ENCODE data around the gene VGLL4. TPM values are rescaled to one million over a fixed set of nuclear protein-coding genes. Genes with fewer than 3 reads are reported as not detected.

VGLL4 gene
- total and polyA plus RNA-seq, 4 experiments from 2014 or later: 15.1 to 30.3 (median 25.6) TPM

DNA sequence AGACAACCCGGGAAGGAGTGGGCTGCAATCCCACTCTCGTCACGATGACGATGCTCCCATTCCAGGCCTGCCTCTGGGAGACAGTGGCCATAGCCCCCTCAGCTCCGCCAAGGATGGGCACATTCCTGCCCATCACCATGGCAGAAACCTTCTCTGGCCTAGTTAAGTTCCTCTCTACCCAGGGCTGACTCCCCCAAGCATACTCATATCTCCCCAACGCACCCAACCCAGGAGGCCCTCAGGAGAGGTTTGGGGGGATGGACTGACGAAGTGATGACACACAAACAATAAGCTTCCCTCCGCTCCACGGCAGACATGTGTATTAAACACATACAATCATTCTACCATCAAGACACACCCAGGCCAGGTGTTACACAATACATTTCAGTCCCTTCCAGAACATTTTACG lies 60.1 kb downstream of the VGLL4 start:
- Mint-ChIP-seq H3K27ac (peak overlapping the region in 1 of 7 donors; percentile 44), H3K4me1 (peaks cover 30 to 70% (median 49%) of the 10 kb centered on the region in 4 donors), H3K36me3 (peaks cover 15 to 20% of the 10 kb centered on the region in 2 donors), H3K4me3 (no peak overlapping the region), H3K9me3 (peaks cover 0 to 1% (median 0%) of the 10 kb centered on the region in 8 donors), H3K27me3 (no peaks in the 10 kb centered on the region)
- no peaks in the 10 kb centered on the region for H3K27me3 ChIP-seq (ENCODE audit: insufficient read depth, low read length)
- H3K4me3 ChIP-seq (ENCODE audit: low read length in 2 of 2): no peak overlapping the region
- POLR2A ChIA-PET (ENCODE audit: partially characterized antibody): no interaction called here
- H3K4me1 ChIP-seq (ENCODE audit: insufficient read depth, low read length): no peaks in the 10 kb centered on the region
- DNase-seq: no peak
- H3K27ac ChIP-seq (ENCODE audit: low read depth, low read length): no peak overlapping the region
- intact Hi-C loops (cut with micrococcal nuclease): no loop called here
- no peaks in the 10 kb centered on the region for H3K36me3 ChIP-seq (ENCODE audit: insufficient read depth, low read length)
- H3K9me3 ChIP-seq (ENCODE audit: control insufficient read depth in 1 of 2, low read length in 2 of 2): no peaks in the 10 kb centered on the region
- CTCF ChIA-PET (ENCODE audit: partially characterized antibody): no interaction called here

DNA sequence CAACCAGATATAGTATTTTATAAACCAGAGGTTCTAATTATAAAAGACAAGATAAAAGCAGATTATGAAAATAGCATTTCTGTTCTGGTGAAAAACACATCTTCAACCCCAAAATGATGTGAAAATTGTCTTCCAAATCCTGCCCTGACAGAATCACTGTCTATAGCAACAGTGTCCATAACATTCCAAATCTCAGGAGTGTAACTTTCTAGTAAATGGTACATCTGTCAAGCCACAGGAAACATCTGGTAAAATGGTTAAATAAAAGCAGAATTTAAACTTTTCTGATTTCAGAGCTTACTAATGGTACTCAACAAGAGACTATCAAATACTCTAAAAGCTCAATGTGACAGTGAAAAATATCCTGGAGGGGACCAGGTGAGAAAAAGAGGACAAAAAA lies 60.5 kb downstream of the VGLL4 start:
- Mint-ChIP-seq H3K4me3 (no peak overlapping the region), H3K4me1 (peaks cover 26 to 66% (median 47%) of the 10 kb centered on the region in 4 donors), H3K27me3 (no peaks in the 10 kb centered on the region), H3K9me3 (peaks cover 0 to 1% (median 0%) of the 10 kb centered on the region in 8 donors), H3K36me3 (peaks cover 13 to 16% of the 10 kb centered on the region in 2 donors), H3K27ac (peak overlapping the region in 2 of 7 donors; percentile 38 to 44)
- no peaks in the 10 kb centered on the region for H3K4me1 ChIP-seq (ENCODE audit: insufficient read depth, low read length)
- no peak overlapping the region for H3K27ac ChIP-seq (ENCODE audit: low read depth, low read length)
- ChIA-PET POLR2A (ENCODE audit: partially characterized antibody) (no interaction called here), CTCF (ENCODE audit: partially characterized antibody) (no interaction called here)
- H3K9me3 ChIP-seq (ENCODE audit: control insufficient read depth in 1 of 2, low read length in 2 of 2): no peaks in the 10 kb centered on the region
- DNase-seq: no peak
- H3K36me3 ChIP-seq (ENCODE audit: insufficient read depth, low read length): no peaks in the 10 kb centered on the region
- no peak overlapping the region for H3K4me3 ChIP-seq (ENCODE audit: low read length in 2 of 2)
- H3K27me3 ChIP-seq (ENCODE audit: insufficient read depth, low read length): no peaks in the 10 kb centered on the region
- intact Hi-C loops (cut with micrococcal nuclease): no loop called here

GRCh38 chr3:11582191-11582968 lies 61.3 kb downstream of the VGLL4 start:
- Mint-ChIP-seq H3K36me3 (peaks cover 10 to 15% of the 10 kb centered on the region in 2 donors), H3K27ac (peak overlapping the region in 3 of 7 donors; percentile 9 to 76 (median 22)), H3K4me1 (peaks cover 27 to 58% (median 46%) of the 10 kb centered on the region in 4 donors), H3K27me3 (no peaks in the 10 kb centered on the region), H3K9me3 (peaks cover 0 to 1% (median 0%) of the 10 kb centered on the region in 8 donors), H3K4me3 (peak overlapping the region in 5 of 8 donors; percentile 20 to 42 (median 24))
- H3K9me3 ChIP-seq (ENCODE audit: control insufficient read depth in 1 of 2, low read length in 2 of 2): no peaks in the 10 kb centered on the region
- DNase-seq: no peak
- ChIA-PET POLR2A (ENCODE audit: partially characterized antibody) (no interaction called here), CTCF (ENCODE audit: partially characterized antibody) (no interaction called here)
- intact Hi-C loops (cut with micrococcal nuclease): no loop called here
- no peaks in the 10 kb centered on the region for H3K27me3 ChIP-seq (ENCODE audit: insufficient read depth, low read length)
- H3K27ac ChIP-seq (ENCODE audit: low read depth, low read length): no peak overlapping the region
- H3K36me3 ChIP-seq (ENCODE audit: insufficient read depth, low read length): no peaks in the 10 kb centered on the region
- H3K4me1 ChIP-seq (ENCODE audit: insufficient read depth, low read length): no peaks in the 10 kb centered on the region
- H3K4me3 ChIP-seq (ENCODE audit: low read length in 2 of 2): no peak overlapping the region

DNA sequence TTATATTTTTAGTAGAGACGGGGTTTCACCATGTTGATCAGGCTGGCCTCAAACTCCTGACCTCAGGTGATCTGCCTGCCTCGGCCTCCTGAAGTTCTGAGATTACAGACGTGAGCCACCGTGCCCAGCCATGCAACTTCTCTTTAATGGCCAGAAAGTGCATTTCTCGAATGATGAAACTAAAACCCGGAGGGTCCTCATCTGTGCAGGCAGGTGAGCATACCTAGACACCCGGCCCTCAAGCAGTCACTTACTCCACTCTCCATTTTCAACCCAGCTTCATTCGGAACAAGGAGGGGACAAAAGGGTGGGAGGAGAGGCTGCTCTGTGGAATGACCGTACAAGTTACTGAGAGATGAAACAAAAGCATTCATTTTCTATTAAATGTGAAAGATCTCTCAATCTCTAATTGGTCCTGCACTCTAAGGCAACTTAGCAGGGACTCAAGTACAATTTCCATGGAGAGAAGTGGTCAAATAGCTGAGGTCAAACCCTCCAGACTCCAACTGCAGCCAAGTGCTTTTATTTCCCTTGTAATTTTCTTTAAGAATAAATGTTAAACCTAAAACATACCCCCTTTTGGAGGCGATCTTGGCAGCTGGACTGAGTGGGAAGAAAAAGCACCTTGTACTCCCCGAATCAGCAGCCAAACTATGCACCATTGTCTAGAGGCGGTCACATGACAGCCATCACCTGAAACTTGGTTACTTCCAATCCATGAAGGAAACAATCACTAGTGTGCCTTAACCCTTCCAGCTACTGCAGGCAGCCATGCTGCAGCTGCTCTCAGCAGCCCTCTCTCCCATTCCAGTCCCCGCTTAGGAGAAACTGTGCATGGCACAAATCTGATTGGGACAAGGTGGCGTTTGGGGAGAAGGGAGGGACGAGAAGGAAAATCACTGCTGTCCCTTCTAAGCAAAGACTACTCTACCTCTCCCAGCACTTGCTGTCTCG lies 62.2 kb downstream of the VGLL4 start:
- intact Hi-C loops (cut with micrococcal nuclease): no loop called here
- H3K27ac Mint-ChIP-seq: no peak overlapping the region

DNA sequence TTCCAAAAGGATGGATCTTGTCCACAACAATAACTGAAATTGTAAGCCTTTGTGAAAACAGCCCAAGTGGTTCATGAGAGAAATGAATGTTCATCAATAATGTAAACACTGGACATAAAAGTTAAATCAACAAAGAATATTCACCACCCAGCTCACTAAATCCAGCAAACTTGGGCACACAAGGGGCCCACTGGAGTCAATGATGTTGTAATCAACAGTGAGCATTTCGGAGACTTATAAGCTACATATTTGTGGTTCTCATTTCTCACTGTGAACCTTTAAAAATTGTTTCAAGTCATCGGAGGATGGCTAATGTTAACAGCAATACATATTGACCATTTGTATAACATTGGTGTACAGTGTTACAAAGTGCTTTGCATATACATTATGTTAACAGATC lies 63.1 kb downstream of the VGLL4 start:
- no peak overlapping the region for H3K27ac ChIP-seq (ENCODE audit: low read depth, low read length)
- peaks cover 5 to 16% of the 10 kb centered on the region in 2 donors for H3K36me3 Mint-ChIP-seq
- no peaks in the 10 kb centered on the region for H3K27me3 ChIP-seq (ENCODE audit: insufficient read depth, low read length)
- DNase-seq: no peak
- no peaks in the 10 kb centered on the region for H3K27me3 Mint-ChIP-seq
- no peaks in the 10 kb centered on the region for H3K4me1 ChIP-seq (ENCODE audit: insufficient read depth, low read length)
- peaks cover 0 to 1% (median 0%) of the 10 kb centered on the region in 8 donors for H3K9me3 Mint-ChIP-seq
- no peak overlapping the region for H3K4me3 ChIP-seq (ENCODE audit: low read length in 2 of 2)
- ChIA-PET POLR2A (ENCODE audit: partially characterized antibody) (no interaction called here), CTCF (ENCODE audit: partially characterized antibody) (interaction anchor here (0.8 kb wide), 1 partner anchor 10 kb away, joined by 3 read pairs; no protein-coding TSS in a partner anchor)
- no peaks in the 10 kb centered on the region for H3K9me3 ChIP-seq (ENCODE audit: control insufficient read depth in 1 of 2, low read length in 2 of 2)
- no peaks in the 10 kb centered on the region for H3K36me3 ChIP-seq (ENCODE audit: insufficient read depth, low read length)
- peaks cover 25 to 47% (median 37%) of the 10 kb centered on the region in 4 donors for H3K4me1 Mint-ChIP-seq
- intact Hi-C loops (cut with micrococcal nuclease): no loop called here
- peak overlapping the region in 2 of 7 donors; percentile 44 to 60 for H3K27ac Mint-ChIP-seq
- H3K4me3 Mint-ChIP-seq: no peak overlapping the region

More for the DNA sequence above, 62.2 kb downstream of the VGLL4 start:
- no peaks in the 10 kb centered on the region for H3K36me3 ChIP-seq (ENCODE audit: insufficient read depth, low read length)
- H3K9me3 ChIP-seq (ENCODE audit: control insufficient read depth in 1 of 2, low read length in 2 of 2): no peaks in the 10 kb centered on the region
- Mint-ChIP-seq H3K27me3 (no peaks in the 10 kb centered on the region), H3K36me3 (peaks cover 7 to 15% of the 10 kb centered on the region in 2 donors), H3K4me3 (no peak overlapping the region), H3K4me1 (peaks cover 27 to 54% (median 43%) of the 10 kb centered on the region in 4 donors), H3K9me3 (peaks cover 0 to 1% (median 0%) of the 10 kb centered on the region in 8 donors)
- H3K27ac ChIP-seq (ENCODE audit: low read depth, low read length): no peak overlapping the region
- H3K27me3 ChIP-seq (ENCODE audit: insufficient read depth, low read length): no peaks in the 10 kb centered on the region
- CTCF ChIA-PET (ENCODE audit: partially characterized antibody): interaction anchor here (0.8 kb wide), 1 partner anchor 9 kb away, joined by 3 read pairs; no protein-coding TSS in a partner anchor
- no peaks in the 10 kb centered on the region for H3K4me1 ChIP-seq (ENCODE audit: insufficient read depth, low read length)
- DNase-seq: no peak
- POLR2A ChIA-PET (ENCODE audit: partially characterized antibody): no interaction called here
- no peak overlapping the region for H3K4me3 ChIP-seq (ENCODE audit: low read length in 2 of 2)

DNA sequence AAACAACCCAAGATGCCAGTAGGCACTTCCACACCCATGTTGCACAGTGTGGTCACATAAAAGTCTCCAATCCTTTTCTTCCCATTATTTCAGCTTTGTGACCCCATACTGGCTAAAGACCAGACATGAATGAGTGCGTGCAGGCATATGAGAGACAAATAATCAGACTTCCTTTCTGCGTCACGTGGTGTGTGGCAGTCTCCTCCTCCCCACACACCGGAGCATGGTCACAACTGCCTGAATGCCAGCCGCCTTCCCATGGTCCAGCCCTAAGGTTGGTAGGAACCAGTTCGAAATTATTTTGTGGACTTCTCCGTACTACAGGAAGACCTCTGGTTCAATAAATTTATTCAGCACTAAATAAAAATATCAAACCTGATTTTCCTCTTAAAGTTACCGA lies 65.5 kb downstream of the VGLL4 start:
- H3K4me1 Mint-ChIP-seq: peaks cover 13 to 27% (median 21%) of the 10 kb centered on the region in 4 donors
- DNase-seq: no peak
- Histone ChIP-seq H3K27ac (ENCODE audit: low read depth, low read length) (no peak overlapping the region), H3K9me3 (ENCODE audit: control insufficient read depth in 1 of 2, low read length in 2 of 2) (no peaks in the 10 kb centered on the region), H3K27me3 (ENCODE audit: insufficient read depth, low read length) (no peaks in the 10 kb centered on the region), H3K4me3 (ENCODE audit: low read length in 2 of 2) (no peak overlapping the region), H3K36me3 (ENCODE audit: insufficient read depth, low read length) (no peaks in the 10 kb centered on the region), H3K4me1 (ENCODE audit: insufficient read depth, low read length) (no peaks in the 10 kb centered on the region)
- peak overlapping the region in 3 of 7 donors; percentile 10 to 32 (median 28) for H3K27ac Mint-ChIP-seq
- peaks cover 0 to 1% (median 0%) of the 10 kb centered on the region in 8 donors for H3K9me3 Mint-ChIP-seq
- intact Hi-C loops (cut with micrococcal nuclease): no loop called here
- H3K4me3 Mint-ChIP-seq: no peak overlapping the region
- CTCF ChIA-PET (ENCODE audit: partially characterized antibody): no interaction called here
- POLR2A ChIA-PET (ENCODE audit: partially characterized antibody): no interaction called here
- no peaks in the 10 kb centered on the region for H3K27me3 Mint-ChIP-seq
- peaks cover 10 to 23% of the 10 kb centered on the region in 2 donors for H3K36me3 Mint-ChIP-seq

DNA sequence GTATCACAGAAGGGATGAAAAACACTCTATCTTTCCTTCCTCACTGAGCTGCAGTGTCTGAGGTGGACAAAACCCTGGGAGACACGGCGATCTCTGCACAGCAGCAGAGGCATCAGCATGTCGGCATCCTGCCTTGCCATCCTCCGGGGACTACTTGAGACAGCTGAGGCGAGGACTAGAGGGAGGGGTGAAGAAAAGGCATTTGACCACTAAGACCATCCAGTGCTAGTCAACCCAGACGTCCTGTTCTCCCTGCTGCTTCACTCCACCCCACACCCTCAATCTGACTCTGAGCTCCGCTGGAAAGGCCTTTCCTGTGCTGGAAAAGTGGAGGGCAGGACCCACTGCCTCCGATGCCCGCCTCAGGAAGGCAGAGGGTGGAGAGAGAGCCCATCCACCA lies 67.3 kb downstream of the VGLL4 start:
- Histone ChIP-seq H3K4me3 (ENCODE audit: low read length in 2 of 2) (no peak overlapping the region), H3K27me3 (ENCODE audit: insufficient read depth, low read length) (no peaks in the 10 kb centered on the region), H3K27ac (ENCODE audit: low read depth, low read length) (no peak overlapping the region), H3K36me3 (ENCODE audit: insufficient read depth, low read length) (no peaks in the 10 kb centered on the region), H3K4me1 (ENCODE audit: insufficient read depth, low read length) (no peaks in the 10 kb centered on the region), H3K9me3 (ENCODE audit: control insufficient read depth in 1 of 2, low read length in 2 of 2) (no peaks in the 10 kb centered on the region)
- Mint-ChIP-seq H3K27me3 (no peaks in the 10 kb centered on the region), H3K36me3 (peaks cover 10 to 21% of the 10 kb centered on the region in 2 donors), H3K4me3 (no peak overlapping the region), H3K4me1 (peaks cover 8 to 15% (median 13%) of the 10 kb centered on the region in 4 donors), H3K27ac (peak overlapping the region in 4 of 7 donors; percentile 47 to 74 (median 58)), H3K9me3 (no peaks in the 10 kb centered on the region)
- intact Hi-C loops (cut with micrococcal nuclease): no loop called here
- ChIA-PET POLR2A (ENCODE audit: partially characterized antibody) (no interaction called here), CTCF (ENCODE audit: partially characterized antibody) (no interaction called here)
- no peak for DNase-seq

Measured in CD4-positive, alpha-beta memory T cell (primary cell).